ENCODE results near the gene MACROD2. TPM values are rescaled to one million over a fixed set of nuclear protein-coding genes. Genes with fewer than 3 reads are reported as not detected.

The MACROD2 gene
- total RNA-seq, 1 donor, result 1.3 TPM

DNA sequence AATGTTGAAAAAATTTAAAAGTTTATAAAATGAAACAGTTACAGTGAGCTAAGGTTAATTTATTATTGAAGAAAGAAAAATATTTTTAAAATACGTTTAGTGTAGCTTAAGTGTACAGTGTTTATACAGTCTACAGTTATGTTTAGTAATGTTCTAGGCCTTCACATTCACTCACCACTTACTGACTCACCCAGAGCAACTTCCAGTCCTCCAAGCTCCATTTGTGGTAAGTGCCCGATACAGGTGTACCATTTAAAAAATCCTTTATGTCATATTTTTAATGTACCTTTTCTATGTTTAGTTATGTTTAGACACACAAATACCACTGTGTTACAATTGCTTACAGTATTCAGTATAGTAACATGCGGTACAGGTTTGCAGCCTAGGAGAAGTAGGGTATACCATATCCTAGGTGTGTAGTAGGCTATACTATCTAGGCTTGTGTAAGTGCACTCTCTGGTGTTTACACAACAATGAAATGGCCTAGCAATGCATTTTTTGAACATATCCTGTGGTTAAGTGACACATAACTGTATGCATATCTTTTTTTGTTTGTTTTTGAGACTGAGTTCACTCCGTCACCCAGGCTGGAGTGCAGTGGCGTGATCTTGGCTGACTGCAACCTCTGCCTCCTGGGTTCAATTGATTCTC lies 315.8 kb downstream of the MACROD2 start:
- TF ChIP-seq, protein P1, sequence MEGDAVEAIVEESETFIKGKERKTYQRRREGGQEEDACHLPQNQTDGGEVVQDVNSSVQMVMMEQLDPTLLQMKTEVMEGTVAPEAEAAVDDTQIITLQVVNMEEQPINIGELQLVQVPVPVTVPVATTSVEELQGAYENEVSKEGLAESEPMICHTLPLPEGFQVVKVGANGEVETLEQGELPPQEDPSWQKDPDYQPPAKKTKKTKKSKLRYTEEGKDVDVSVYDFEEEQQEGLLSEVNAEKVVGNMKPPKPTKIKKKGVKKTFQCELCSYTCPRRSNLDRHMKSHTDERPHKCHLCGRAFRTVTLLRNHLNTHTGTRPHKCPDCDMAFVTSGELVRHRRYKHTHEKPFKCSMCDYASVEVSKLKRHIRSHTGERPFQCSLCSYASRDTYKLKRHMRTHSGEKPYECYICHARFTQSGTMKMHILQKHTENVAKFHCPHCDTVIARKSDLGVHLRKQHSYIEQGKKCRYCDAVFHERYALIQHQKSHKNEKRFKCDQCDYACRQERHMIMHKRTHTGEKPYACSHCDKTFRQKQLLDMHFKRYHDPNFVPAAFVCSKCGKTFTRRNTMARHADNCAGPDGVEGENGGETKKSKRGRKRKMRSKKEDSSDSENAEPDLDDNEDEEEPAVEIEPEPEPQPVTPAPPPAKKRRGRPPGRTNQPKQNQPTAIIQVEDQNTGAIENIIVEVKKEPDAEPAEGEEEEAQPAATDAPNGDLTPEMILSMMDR (IDR thresholded peaks at IDR 0.05; ENCODE audit: insufficient read depth, low read length), result no peak
- H3K4me3 ChIP-seq (ENCODE audit: low read depth, low read length), result no peak overlapping the region
- DNase-seq (ENCODE audit: low read depth), result no peak

DNA sequence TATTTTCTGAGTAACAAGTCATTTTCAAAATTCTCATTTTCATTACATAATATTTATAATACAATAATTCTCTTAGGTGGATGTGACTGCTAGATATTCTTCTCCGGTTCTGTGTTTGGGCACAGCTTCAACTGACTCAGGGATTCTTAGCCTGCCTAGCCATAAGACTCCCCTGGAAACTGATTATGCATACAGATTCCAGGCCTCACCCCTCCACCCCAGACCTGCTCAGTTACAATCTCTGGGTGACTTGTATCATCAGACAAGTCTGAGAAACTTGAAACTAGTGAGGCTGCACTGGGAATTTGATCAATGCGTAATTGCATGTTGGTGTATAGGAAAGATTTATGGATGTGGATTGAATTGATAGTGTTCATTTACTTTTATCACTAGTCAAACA lies 316.7 kb downstream of the MACROD2 start:
- no peak overlapping the region for H3K4me3 ChIP-seq (ENCODE audit: low read depth, low read length)
- DNase-seq (ENCODE audit: low read depth), result no peak
- TF ChIP-seq, protein P1 (IDR thresholded peaks at IDR 0.05; ENCODE audit: insufficient read depth, low read length), result no peak

DNA sequence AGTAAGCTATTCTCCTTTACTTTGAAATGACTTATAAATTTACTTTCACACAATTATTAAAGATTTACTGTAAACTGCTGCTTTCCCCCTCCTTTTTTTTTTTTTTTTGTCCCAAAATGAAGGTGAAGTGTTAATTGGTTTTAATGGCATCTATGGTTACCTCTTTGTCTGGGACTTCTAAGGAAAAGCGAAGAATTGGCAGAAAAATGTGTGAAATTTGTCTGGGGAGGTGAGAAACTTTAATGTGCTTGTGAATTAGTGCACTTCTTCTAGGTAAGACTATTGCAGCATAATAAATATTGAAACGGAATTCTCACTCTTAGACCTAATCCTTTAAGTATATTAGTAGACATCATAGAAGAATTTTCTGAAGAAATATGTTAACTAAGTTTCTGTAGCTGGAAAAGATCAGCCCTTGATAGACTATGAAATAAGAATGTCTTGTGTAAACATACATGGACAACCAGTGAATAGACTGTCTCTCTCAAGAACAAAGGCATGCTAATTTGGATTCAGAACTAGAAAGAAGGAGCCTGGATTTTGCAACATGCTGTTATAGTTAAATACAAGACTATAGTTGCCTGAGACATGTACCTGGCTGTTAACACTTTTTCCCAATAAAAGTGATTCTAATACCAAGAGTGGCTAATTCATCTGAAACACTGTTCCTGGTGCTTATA lies 318.2 kb downstream of the MACROD2 start:
- TF ChIP-seq, protein P1 (IDR thresholded peaks at IDR 0.05; ENCODE audit: insufficient read depth, low read length), result no peak
- H3K4me3 ChIP-seq (ENCODE audit: low read depth, low read length), result no peak overlapping the region
- no peak for DNase-seq (ENCODE audit: low read depth)

DNA sequence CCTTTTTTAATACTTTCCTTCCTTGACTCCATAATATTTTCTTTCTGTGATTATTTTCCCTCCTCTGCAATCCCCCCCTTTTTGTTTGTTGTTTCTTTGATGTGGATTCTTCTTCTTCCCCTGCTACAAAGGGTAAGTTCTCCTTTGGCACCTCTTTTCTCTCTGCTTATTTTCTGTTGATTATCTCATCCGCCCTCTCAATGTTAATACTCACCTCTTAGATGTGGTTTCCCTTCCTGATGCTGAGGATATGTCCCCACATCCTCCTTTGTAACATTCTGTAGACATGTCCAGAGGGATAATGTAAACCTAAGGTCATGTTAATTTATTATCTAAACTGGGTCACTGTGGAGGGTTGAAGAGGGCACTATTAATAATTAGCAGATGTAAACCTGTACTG lies 324.4 kb downstream of the MACROD2 start:
- no peak overlapping the region for H3K4me3 ChIP-seq (ENCODE audit: low read depth, low read length)
- no peak for DNase-seq (ENCODE audit: low read depth)
- TF ChIP-seq, protein P1 (IDR thresholded peaks at IDR 0.05; ENCODE audit: insufficient read depth, low read length), result no peak

DNA sequence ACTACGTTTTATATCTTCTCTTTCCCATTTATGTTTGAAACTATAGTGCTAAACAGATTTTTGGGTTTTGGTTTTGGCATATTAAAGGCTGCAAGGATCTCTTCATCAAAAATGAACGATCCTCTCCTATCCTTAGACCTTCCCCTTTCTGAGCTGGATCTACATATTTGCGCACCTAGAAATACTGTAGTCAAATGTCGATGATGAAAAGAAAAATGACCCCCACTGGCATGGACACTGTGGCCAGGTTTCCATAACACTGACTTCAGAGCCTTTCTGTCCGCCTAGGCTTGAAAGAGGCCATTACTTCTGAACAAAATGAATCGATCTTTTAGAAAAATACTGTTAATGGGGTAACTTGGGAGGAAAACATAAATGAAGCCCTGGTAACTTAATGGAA lies 336.3 kb downstream of the MACROD2 start:
- DNase-seq (ENCODE audit: low read depth), result no peak
- no peak overlapping the region for H3K4me3 ChIP-seq (ENCODE audit: low read depth, low read length)
- TF ChIP-seq, protein P1 (IDR thresholded peaks at IDR 0.05; ENCODE audit: insufficient read depth, low read length), result no peak

DNA sequence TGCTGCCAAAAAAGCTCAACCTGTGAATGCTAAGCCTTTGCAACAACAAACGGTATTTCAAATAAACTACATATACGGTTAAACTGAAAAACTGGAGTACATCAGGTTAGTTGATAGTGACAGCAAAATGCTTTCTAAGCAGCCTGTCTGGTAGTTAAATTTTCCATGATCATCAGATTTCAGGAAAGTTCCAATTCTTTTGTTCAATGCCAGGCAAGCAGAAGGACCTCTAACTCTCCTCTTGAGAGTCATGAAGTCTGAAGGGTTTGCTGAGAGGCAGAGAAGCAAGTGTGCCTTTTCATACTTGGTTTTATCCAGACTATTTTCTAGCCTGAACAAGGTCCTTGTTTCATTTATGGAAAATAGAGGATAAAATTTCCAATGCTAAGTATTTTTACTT lies 337.6 kb downstream of the MACROD2 start:
- H3K4me3 ChIP-seq (ENCODE audit: low read depth, low read length), result no peak overlapping the region
- TF ChIP-seq, protein P1 (IDR thresholded peaks at IDR 0.05; ENCODE audit: insufficient read depth, low read length), result no peak
- no peak for DNase-seq (ENCODE audit: low read depth)
